Tibial nerve (tissue), 3 donors: ENCODE data around the gene NFASC.

Experiments
- CTCF ChIP-seq, 5 experiments: fragments of 200-600 bp in 3 of 5; fragments of 450-650 bp in 2 of 5; sonication (generic) in 3 of 5; IDR thresholded peaks; one replicate each; pipeline ENCODE4 v1.5.1; 2016 to 2019; ENCODE audit warnings: antibody characterized with exemption in 5 of 5, mild to moderate bottlenecking in 3 of 5, moderate library complexity in 2 of 5
- POLR2A ChIP-seq, 2 donors: fragments of 450-650 bp; IDR thresholded peaks; one replicate each; pipeline ENCODE4 v1.6.1; 2017; ENCODE audit warnings: antibody characterized with exemption in 2 of 2, mild to moderate bottlenecking in 2 of 2, moderate library complexity in 2 of 2

- TF ChIP-seq CTCF (IDR thresholded peaks at IDR 0.05) = no peak
- TF ChIP-seq POLR2A (IDR thresholded peaks at IDR 0.05) = no peak
These were observed 52.5 kb downstream of the NFASC start for GRCh38 chr1:204923201-204923600.
